Suppressor macrophage treated with lipopolysaccharide for 1 hour (primary cell): ENCODE data around the gene HABP2.

Experiments
- DNase-seq, 3 donors: peaks; one replicate each; pipeline ENCODE4 v3.0.0-alpha.2; 2020 to 2022

Gene HABP2

DNA sequence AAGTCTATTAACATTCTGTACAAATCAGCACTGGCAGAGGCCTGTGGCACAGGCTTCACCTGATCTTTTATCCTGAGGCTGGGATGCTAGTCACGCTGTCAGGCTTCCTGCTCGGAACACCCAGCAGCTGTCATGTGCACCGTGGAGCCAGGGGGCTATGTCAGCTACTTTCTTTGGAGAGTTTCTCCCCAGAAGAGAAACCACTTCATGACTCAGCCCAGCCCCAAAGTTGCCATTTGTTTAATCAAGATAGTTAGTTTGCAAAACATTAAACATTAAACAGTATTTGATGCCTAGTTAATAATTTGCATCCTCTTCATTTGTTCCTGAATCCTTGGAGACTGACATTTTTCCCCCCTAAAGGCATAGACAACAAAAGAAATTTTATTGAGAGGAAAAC is at the start of gene HABP2:
Gene HABP2, plus strand, starts transcription at position 353 of the 400 bp plus-strand sequence. CDS start 69 bp downstream, outside the sequence.
- DNase-seq: no peak

GRCh38 chr10:113503930-113504329 is 48.9 kb upstream of the HABP2 start:
- peak; percentile 47 to 74 (median 63) for DNase-seq

- no peak for DNase-seq
Measured at GRCh38 chr10:113504423-113504822, 48.4 kb upstream of the HABP2 start.

DNA sequence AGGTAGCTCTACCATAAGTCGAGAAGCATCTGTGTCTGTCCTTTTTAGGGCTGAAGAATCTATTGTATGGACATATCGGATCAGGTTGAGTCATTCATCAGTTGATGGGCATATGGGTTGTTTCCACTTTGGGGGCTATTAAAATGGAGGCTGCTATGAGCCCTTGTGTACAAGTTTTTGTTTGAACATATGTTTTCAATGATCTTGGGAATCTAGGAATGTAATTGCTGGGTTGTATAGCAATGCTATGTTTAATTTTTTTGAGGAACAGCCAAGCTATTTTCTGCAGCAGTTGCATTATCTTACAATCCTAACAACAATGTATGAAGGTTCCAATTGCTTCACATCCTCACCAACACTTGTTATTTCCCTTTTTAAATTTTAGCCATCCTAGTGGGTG is 46.4 kb upstream of the HABP2 start:
- no peak for DNase-seq

- DNase-seq: no peak
Measured at GRCh38 chr10:113511419-113511818, 41.4 kb upstream of the HABP2 start.

GRCh38 chr10:113515161-113515560 is 37.7 kb upstream of the HABP2 start:
- DNase-seq: peak in 2 of 3 donors; percentile 30 to 37

- DNase-seq: no peak
Measured at GRCh38 chr10:113515601-113516000, 37.3 kb upstream of the HABP2 start.

DNA sequence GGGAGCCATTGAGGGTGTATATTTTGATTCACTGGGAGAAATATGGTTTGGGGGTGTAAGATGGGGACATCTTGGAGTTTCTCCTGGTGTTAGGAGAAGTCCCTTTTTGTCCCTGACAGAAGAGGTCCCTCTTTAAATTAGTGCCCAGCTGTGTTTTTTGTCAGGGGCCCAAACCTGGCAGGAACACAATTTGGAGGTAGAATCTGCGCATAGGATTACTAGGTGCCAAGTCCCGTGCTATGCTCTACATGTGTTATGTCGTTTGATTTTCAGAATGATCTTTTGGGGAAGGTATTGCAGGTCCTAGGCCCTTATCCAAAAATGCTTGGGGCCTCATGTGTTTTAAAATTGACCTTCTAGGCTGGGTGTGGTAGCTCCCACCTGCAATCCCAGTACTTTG is 36.8 kb upstream of the HABP2 start:
- no peak for DNase-seq

DNA sequence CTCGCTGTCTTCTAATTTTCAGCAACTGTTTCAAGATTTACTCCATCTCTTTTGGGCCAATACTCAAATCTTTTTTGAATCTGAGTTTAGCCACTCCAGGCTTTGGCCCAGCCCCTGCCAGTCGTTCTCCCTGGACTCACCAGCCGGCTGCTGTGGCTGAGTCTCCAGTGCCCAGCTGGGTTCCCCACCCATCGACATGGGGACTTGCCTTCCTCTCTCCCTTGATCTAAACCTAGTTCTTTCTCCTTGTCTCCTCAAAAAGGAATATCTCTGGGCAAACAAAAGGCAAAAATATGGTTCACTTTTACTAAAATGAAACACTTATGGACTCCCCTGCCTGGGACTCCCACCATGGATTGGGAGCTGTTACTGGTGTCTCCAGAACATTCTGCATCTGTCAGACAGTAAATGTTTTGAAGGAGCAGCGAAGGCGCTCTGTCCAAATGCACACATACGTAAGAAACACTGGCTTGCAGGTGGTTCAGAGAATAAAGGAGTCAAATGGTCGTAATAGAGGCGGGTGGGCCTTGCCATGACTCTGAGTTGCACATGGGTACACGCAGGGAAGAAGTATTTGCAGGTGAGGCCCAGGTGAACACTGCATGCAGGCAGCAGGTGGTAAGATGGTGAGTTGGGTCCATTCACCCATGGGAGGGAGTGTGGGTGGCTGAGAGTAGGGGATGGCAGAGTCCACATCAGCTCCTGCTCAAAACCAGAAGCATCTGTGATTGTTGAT is 35.5 kb upstream of the HABP2 start:
- no peak for DNase-seq

- no peak for DNase-seq
Measured at GRCh38 chr10:113517901-113518260, 35.0 kb upstream of the HABP2 start.

- DNase-seq: no peak
Measured at GRCh38 chr10:113518415-113518814, 34.4 kb upstream of the HABP2 start.

- no peak for DNase-seq
Measured at GRCh38 chr10:113518816-113519591, 33.8 kb upstream of the HABP2 start.

- DNase-seq: no peak
Measured at GRCh38 chr10:113519681-113520115, 33.2 kb upstream of the HABP2 start.

DNA sequence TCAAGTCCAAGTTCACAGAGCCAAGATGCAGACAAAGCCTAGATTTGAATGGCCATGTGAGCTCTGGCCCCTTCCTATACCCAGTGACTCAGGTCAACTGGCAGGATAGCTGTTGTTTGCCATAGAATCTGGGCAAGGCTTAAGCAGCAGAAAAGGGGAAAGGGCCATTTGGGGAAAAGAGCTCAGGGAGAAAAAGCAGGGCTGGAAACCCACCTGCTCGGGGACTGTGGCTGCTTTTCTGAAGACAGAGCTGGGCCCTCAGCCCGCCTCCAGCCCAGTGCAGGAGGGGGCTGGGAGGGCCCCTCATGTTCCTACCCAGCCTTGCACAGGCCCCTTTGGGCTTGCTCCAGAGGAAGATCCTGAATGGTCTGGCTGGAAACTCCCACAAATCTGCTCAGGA is 32.6 kb upstream of the HABP2 start:
- no peak for DNase-seq

DNA sequence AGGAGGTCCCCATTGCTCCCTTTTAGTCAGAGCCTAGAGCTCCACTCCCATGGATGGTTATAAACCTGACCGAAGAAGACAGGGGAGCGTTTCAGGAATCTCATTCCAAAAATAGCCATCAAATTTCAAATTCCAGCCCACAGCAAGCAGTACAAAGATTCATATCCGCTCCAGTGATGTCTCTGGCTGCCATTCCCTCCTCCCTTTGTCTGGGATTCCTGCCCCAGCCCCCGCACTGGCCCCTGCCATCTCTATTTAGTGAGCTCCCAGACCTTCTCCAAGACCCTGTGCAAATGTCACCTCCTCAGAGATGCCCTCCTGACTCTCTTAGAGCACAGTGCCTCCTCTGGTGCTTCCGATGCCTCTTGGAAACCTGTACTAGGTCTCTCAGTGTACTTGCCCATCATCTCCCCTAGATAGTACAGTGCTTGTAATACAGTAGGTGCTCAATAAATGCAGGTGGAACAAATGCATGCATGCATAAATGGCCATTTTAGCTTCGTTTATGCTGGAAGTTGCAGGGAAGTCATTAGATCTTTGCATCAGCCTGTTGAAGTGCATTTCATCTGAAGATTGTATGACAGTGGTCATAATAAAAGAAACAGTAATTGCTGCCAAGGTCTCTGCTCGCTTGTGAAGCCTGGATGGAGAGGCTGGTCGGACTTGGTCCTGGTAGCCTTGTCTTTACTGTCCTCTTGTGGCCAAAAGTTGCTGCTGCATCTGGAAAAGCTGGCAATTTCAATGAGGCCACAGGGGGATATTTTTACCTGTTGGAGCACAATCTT is 32.0 kb upstream of the HABP2 start:
- peak; percentile 74 to 83 (median 78) for DNase-seq

- DNase-seq: no peak
Measured at GRCh38 chr10:113521475-113521795, 31.4 kb upstream of the HABP2 start.

DNA sequence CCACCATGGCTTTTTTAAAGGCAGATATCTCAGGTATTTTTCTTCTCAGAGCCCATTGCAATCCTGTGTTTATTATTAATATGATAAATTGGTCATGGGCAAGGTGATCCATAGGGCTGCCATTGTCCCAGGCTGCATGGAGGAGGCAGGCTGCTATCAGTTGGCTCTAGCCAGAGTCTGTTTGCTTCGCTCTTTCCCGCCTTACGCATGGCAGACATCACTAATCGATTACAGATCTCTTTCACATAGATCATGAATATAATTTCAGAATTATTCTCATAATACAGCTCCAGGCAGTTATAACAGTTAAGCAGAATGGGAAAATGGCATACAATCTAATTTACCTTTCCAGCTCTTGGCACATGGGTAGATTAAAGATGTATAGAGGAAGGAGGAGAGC is 30.4 kb upstream of the HABP2 start:
- no peak for DNase-seq

- no peak for DNase-seq
Measured at GRCh38 chr10:113523071-113523470, 29.8 kb upstream of the HABP2 start.

- DNase-seq: no peak
Measured at GRCh38 chr10:113523628-113524027, 29.2 kb upstream of the HABP2 start.

GRCh38 chr10:113524120-113524519 is 28.7 kb upstream of the HABP2 start:
- no peak for DNase-seq

GRCh38 chr10:113524539-113525490 is 28.0 kb upstream of the HABP2 start:
- no peak for DNase-seq

GRCh38 chr10:113525713-113526112 is 27.1 kb upstream of the HABP2 start:
- DNase-seq: no peak
